Measurements from ENCODE around the gene LRMDA.
"Not testable (repeated sequence)": the region's sequence is repeated elsewhere in the genome, so short reads cannot be mapped to it uniquely, and the experiment has no call there.

Gene LRMDA

DNA sequence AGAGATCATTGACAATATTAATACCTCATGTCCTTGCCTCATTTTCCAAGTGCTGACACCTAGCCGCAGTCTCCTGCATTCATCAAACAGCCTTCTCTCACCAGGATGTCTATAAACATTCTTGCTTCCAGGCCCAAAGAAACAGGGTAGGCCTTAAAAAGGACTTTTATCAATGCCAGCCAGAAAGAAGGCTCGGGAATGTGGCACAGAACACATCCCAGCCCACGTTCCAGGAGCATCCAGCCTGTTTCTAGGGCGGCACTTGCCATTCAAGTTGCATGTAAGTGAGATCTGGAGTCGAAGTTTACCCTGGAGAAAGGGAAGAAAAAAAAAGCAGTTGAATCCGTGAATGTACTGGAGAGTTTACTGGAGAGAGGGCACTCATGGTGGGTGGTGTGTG, 1123.1 kb downstream of the LRMDA start:
- DNase-seq: no peak

DNA sequence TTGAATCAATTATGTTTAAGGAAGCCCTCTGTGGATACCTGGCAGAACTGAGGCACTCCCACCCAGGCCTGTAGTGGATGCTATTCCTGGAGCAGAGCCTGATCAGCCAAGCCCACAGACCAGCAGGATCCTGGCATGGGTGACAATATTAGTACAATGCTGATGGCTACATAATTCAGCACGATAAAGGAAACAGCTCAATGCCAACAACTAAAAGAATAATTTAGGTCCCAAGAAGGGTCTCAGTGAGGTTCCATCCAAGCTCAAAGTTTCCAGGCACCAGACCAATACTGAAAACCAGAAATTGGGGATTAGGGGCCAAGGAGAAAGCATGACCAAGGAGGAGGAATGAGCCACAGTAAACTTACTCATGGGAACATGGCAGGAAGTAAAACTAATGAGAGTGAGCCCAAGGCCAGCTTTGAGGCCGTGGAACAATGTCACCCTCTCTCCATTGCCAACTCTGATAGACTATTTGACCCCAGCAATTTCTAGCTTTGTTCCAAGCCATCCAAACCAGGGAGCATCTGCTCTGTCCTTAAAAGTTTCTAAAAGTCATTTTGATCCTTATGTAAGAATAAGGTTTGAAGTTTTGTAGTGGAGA, 1123.7 kb downstream of the LRMDA start:
- no peak for DNase-seq

DNA sequence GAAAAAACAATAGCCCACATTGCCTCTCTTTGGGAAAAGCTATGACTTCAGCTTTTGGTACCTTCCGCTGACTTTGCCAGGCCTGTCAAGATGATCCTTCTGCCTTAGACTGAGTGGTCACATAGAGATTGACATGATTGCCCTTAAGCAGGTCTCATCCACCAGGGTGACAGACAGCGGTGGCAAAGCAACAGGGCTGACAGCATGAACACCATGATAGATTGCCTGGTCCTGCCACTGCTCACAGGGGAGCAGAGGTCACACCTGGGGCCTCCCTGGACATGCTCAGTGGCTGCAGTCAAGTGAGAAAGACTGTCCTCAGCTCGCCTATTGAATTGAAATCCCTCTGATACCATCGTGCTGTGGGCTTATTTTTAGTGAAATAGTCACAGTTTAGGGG, 1125.9 kb downstream of the LRMDA start:
- no peak for DNase-seq

DNA sequence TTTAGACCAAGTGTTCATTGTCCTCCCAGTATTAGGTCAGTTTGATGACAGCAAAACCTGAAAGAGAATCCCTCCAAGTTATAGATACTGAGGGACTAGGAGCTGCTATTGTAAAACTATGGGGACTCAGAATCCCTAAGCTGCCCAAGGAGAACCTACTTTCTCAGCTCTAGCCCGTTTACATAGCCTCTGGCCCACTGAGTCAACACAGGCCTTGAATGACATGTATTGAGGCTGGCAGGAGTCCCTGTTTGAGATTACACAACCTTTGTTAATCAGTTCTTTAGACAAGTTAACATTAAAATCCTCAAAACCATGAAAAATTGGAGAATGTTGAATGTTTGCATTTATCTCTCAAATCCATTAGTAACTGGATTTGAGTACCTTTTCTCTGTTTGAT, 1127.2 kb downstream of the LRMDA start:
- no peak for DNase-seq

DNA sequence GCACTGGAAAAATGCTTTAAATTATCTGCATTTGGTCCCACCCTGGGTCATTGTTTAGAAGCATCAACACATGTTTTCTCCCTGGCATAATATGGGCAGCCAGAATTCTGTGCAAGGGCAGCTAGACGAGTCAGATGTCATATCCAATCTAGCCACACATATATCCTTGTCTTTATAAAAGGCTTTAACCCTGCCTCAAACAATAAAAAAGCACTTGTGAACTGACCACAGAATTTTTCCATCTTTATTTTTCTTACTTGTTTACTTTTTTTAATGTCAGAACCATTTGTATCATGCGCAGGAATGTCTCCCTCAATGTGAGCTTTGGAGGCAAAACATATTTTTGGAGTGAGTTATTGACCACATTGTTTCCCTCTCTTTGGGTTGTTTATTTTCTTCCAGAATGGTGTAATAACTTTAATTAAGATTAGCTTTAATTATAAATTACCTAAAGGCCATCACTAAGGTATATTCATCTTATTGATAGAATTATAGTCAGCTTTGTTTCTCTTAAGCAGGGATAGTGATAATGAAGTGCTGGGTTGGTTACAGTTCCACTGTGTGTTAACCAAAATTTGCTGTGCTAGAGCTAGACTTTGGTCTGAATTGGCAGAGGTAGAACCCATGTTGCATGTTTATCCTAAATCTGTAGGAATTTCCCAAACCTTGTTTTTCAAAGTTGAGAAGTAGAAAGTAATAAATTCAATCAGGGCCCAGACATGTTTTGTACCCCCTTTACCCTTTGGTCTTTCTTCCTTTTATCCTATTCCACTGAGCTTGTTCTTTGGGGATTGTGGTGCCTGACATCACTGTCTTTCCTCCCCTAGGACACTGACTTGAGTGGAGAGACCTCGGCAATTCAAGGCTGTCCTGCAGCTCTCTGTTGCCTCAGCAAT, 1127.8 kb downstream of the LRMDA start:
- DNase-seq: no peak

DNA sequence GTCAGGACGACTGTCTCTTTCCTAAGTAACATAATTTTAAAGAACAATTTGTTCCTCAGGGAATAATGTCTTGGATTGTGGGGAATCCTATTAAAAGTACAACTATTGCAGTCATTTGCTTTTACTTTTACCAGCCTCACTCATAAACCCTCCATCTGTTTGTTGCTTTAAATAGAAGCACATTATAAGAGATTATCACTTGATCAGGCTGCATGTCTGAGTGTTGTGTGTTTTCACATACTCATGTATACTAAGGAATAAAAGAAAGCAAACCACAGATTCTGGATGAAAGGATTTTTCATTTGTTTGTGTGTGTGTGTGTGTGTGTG, 1128.4 kb downstream of the LRMDA start:
- DNase-seq: no peak

DNA sequence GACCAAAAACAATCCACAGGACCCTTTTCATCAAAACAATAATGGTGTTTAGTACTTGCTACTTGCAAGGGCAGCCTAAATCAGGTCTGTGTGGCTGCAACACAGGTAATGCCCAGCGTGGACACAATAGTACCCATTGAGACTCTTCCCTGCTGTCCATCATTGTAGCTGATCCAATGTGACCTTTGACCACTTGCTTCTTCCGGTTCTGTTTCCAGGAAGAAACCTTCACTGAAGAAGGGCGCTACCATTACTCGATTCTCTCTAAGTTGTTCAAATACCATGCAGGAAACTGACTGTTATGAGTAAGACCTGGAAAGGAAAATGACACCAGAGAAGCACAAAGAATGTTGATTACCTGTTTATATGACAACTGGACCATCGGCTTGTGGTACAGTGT, 1128.9 kb downstream of the LRMDA start:
- no peak for DNase-seq

DNA sequence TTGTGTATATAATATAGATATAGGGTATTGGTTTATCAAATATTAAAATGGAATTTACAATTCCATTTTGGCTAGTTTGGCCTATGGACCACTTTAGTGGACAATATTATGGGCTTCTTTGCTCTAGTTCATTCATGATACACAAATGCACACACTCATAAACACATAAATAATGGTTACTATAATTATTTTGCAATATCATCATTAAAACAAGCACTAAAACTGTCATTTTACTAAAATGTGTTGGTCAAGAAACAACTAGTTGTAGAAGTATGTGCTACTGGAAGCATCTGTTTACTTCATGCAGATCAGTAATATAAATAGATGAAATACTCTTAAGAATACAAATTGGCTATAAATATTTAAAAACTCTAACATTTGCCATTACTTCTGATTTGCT, 1131.9 kb downstream of the LRMDA start:
- no peak for DNase-seq

DNA sequence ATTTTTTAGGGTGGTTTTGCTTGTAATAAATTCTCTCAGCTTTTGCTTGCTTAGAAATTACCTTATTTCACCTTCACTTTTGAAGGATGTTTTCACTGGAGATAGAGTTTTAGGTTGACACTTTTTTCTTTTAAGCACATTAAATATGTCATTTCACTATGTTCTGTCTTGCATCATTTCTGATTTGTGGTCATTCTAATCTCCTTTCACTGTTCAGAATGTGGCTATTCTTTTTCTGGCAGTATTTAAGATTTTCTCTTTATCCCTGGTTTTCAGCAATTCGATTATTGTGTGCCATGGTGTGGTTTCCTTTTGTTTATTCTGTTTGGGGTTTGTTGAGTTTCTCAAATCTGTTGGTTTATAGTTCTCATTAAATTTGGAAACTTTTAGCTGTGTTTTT, 1140.6 kb downstream of the LRMDA start:
- DNase-seq: no peak

DNA sequence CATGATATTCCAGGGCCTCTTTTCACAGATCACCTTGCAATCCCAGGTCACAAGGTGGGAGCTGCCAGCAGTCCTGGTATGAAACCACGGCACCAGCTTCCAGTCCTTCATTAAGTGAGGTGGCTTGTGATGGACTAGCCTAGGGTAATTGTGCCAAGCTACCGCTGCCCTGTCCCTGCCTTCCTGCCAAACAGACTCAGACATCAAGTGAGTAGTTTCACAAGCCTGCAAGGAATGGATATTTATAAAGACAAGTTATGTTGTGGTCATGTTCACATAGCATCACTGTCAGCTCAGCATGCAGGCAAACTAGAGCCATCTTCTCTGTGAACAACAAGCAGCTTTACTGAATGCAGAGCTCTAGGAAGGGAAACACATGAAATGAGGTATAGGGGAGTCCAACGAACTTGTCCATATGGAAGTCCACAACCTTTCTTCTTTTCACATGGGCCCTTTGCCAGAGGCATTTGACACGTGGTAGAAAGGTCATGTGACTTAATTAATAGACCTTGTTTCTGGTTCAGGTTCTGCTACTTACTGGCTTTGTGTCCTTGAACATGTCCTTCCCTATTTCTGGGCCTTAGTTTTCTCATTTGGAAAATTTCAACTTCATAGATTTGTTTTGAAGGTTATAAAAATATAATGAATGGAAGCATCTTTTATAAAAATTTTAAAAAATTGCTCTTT, 1145.0 kb downstream of the LRMDA start:
- DNase-seq: no peak

DNA sequence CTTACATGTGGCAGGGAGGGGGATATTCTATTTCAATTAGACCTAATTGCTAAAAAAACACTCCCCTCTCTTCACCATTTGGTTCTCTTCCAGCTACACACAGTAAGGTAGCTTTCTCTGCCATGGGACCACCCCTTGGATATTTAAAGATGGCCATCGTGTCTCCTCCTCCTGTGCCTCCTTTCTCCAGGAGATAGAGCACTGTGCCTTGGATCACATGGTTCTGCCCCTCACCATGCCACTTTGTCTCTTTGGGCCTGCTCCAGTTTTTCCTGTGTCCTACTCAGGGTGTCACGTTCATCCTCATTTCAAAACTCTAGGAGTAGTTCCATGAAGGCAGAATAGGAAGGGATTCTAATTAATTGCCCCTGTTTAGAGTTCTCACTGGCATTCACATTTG, 1146.0 kb downstream of the LRMDA start:
- no peak for DNase-seq

DNA sequence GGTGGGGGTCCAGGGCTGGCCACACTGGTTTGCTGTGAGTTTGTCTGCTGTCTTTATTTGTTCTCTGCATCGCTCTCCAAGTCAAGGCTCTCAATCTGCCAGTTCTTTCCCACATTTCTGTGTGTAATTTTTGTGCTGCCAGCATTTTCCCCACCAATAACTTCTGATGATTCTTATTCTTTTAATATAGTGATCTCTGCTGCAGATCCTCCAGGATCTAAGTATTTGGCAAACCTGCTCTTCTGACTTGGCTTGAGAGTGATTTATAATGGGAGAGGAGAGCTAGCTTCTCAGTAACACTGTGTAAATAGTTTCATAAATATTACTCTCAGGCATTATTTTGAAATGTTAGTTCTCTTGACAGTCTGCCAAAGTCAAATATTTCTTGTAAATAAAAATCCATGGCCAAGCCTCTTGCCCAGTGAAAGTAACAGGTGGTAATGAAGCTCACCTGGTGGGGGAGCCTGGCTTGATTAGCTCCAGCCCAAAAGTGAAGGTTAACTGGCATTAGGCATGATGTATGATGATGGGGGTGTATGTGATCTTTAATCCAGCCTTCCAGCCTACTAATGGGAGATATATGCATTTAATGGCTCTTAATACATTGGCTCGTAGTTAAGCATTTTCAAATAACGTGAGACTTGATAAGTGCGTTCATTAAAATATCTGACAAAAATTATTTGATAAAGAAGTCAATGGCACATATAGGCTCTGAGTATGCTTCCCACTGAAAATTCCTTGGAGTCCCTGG, 1150.3 kb downstream of the LRMDA start:
- no peak for DNase-seq

DNA sequence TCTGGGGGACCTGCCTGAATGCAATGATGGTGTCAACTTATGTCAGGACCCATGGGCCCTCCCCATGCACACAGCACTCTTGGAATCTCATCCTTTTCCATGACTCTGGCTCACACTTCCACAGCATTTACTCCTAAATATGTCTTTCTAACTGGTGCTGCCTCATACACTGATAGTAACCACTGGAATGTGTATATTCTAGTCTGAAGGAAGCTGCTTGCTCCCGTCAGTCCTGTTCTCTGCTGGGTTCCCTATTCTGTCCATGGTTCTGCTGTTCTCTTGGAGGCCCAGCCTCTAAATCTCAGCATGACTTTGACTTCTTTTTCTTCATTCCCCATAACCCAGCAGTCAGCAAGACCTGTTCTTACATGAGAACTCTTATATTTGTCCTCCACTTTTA, 1151.1 kb downstream of the LRMDA start:
- no peak for DNase-seq

DNA sequence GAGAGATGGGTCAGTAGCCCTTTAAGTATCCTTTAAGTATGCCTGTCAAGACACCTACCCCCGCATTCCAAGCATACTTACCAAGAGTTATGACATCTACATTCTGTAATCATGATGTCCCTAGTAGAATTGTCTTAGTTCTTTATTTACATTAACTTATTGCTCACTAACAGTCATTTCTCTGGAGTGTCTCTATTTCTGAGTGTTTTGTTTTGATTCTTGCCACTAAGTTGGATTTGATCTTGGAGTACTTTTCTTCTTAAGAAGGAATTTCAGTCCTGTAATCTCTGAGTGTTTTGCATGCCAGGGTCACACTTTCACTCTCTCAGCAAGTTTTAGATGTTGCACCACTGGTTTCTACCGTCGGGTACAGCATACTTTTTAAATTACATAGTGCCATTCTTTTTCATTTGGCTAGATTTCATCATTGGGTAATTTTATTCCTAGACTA, 1152.3 kb downstream of the LRMDA start:
- no peak for DNase-seq

DNA sequence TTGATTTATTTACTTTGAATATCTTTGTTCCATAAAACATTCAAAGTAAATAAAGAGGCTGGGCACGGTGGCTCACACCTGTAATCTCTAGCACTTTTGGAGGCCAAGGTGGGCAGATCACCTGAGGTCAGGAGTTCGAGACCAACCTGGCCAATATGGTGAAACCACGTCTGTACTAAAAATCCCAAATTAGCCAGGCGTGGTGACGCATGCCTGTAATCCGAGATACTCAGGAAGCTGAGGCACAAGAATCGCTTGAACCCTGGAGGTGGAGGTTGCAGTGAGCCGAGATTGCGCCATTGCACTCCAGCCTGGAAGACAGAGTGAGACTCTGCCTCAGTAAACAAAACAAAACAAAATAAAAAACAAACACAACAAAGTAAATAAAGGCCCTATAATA, 1153.0 kb downstream of the LRMDA start:
- not testable (repeated sequence) for DNase-seq

All from NCI-H2081 treated with DMSO at 0.1 percent for 48 hours (cell line).